NK-92 (cell line): ENCODE measurements around the gene ADAMTS3.
"Not testable (repeated sequence)": the region's sequence is repeated elsewhere in the genome, so short reads cannot be mapped to it uniquely, and the experiment has no call there.

Experiments used
- DNase-seq: peaks from one replicate; lab custom pipeline; 2025; ENCODE audit not compliant: unreplicated experiment; lab: John Stamatoyannopoulos, UW

The ADAMTS3 gene

GRCh38 chr4:72473434-72473900, 95.6 kb downstream of the ADAMTS3 start:
- no peak for DNase-seq

DNA sequence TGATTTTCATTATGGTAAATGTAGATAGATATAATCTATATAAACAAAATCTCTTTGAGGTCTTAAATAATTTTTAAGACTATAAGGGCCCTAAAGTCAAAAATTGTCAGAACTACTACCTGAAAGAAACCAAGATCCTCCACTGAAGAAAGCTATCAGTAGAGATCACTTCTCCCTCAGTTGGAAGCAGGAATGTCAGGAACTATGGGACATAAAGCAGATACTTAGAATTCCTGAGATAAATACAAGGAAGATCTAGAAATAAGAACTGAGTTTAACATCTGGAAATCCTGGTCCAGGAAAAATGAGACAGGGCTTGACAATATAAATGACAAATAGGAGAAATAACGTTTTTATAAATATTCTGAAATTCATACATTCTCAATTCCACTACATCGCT, 97.2 kb downstream of the ADAMTS3 start:
- DNase-seq, result no peak

GRCh38 chr4:72468904-72469502, 100.0 kb downstream of the ADAMTS3 start:
- no peak for DNase-seq

DNA sequence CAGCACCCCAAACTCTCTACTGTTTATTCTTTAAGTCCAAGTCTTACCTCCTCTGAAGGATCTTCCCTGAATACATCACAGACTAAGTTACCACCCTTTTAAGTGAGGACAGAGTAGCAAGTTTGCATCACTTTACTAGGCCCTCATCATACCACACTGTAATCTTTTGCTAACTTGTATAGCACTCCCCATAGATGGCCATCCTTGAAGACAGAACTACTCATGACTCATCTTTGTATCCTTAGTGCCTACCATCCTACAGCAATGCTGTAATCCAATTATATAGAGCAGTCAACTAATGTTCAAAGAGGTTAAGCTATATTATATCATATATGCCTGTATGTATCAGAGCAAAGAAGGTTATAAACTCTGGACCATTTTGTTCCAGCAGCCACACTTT, 101.4 kb downstream of the ADAMTS3 start:
- DNase-seq, result no peak

DNA sequence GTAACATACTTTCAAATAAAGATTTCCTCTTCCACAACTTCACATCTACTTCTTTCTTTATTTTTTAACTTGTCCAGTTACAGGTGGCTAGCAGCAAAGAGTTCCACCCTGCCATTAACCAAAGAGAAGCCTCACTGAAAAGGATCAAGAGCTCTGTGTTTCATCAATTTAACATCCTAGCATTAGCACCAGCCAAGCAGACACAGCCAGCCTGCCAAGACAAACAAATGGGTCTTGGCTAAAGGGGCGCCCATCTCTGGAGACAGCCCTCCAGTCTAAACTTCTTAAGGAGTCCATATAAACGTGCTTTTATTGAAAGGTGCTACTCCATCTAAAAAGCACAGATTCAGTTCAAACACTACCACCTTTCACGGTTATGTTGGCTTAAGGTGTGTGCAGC, 105.3 kb downstream of the ADAMTS3 start:
- no peak for DNase-seq

GRCh38 chr4:72457158-72457557, 111.9 kb downstream of the ADAMTS3 start:
- no peak for DNase-seq

DNA sequence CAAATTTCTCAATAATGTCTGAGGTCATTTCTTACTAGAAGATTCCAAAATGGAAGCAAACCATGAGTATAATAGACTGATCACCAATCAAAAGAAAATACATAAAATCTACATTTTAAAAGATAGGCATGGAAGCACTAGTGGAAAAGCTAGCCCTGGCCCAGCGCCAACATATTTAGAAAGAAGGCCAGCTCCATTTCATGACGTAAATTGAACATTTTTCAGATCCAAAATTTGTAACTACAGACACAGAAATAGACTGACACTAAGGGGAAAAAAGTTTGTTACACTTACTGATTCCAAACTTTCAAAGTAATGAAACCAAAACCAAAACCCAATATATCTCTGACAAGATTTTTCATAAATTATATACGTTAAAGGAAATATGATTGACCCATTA, 117.7 kb downstream of the ADAMTS3 start:
- no peak for DNase-seq

DNA sequence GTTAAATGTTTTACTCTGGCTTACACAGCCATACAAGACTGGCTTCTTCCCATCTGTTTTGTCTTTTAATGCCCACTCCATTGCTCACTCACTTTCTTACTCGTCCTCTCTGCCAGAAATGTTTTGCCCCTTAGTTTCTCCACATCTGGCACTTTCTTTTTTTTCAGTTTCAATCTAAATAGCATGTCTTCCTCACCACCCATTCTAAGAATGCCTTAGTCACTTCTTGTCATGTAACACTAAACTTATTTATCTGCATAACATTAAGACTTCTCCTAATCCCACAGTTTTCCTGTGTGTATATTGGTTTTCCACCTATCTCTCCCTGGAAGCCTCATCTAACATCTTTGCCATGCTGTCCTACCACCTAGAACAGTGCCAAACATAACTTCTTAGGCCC, 119.3 kb downstream of the ADAMTS3 start:
- DNase-seq, result no peak

DNA sequence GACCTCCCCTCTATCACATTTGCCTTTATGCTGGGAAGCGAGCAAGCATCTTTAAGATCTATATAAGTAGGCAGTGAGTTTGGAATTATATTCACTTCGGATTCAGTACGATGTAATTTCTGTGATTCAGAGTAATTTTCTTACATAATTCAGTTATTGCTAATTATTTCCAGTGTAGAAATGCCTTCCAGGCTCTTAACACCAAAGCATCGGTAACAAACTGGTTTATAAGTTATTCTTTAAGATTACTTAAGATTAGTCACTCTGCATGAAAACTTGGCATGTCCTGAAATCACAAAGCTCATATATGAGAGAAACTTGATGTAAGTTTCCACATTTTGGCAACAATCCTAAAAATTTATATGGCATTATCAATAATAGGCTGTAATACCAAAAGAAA, 120.8 kb downstream of the ADAMTS3 start:
- DNase-seq, result no peak

- no peak for DNase-seq
These were observed 122.5 kb downstream of the ADAMTS3 start for GRCh38 chr4:72446353-72447055.

DNA sequence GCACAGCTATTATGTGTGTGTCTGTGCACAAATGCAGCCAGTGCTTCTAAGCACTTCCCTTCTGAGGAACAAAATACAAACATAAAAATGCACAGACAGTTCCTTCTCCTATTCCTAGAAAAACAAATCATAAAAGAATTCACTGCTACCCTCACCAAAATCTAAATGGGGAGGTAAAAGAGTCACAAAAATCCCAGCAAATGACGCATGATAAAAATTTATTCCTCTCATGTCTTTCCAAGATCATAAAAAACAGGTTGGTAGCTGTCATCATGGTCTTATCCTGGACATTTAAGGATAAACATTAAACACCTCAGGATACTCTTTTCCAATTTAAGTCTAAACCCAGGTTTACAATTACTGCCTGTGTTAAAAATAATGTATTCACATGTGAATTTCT, 124.9 kb downstream of the ADAMTS3 start:
- DNase-seq, result no peak

DNA sequence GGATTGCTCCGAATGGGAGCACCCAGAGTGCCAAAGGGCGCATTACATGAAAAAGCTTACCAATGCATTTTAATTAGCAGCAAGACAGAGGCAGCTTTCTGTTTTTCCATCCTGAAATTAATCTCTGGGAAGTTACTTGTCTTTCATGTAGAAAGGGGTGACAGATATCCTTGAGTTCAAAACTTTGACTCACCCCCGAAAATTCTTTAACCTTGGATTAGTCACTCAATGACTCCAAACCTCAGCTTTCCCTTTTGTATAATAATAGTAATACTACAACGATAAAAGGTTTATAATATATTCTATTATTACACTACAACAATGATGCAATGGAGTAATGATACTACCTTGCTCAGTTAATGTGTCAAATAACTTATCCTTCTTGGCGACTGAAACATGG, 126.3 kb downstream of the ADAMTS3 start:
- no peak for DNase-seq

- no peak for DNase-seq
These were observed 126.9 kb downstream of the ADAMTS3 start for GRCh38 chr4:72442147-72442546.

GRCh38 chr4:72440386-72440785, 128.6 kb downstream of the ADAMTS3 start:
- DNase-seq, result no peak

GRCh38 chr4:72432975-72433374, 136.0 kb downstream of the ADAMTS3 start:
- DNase-seq, result no peak

- DNase-seq, result no peak
These were observed 136.7 kb downstream of the ADAMTS3 start for GRCh38 chr4:72432282-72432681.

DNA sequence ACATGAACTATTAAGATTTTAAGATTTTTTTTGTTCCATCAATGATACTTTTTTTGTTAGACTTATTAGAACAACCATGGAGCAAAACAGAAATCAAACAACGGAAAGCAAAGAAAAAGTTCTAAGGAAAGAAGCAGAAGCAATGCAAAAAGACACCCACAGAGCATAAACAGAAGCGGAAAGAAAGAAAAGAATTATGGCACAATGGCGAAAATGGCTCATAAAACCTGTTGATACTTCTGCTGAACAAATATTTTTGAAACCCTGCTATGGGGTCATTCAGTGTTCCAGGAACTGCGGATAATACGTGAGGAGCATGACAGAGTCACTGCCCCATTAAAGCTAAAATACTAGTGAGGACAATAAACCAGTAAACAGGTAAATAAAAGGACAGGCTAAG, 138.0 kb downstream of the ADAMTS3 start:
- no peak for DNase-seq

- DNase-seq, result no peak
These were observed 139.0 kb downstream of the ADAMTS3 start for GRCh38 chr4:72430050-72430449.

DNA sequence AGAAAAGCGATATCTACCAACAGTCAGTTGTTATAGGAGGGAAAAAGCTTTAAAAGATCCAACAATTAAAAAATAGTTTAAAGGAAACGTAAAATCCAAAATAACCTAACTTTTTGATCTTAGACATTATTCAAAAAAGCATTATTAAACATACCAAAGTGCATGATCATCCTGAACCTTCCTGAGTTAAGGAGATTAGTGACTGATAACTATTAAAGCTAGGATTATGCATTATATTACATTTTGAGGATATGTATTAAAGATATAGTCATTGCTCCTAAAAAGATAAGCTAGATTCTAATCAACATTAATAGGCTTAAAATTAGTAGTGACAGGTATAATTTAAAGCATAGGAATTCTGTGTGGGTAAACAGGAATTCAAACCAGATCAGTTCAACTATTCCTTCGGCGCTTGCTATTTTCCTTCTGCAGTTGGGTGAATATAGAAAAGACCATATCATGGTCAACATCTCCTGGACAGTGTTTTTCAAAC, 139.6 kb downstream of the ADAMTS3 start:
- DNase-seq, result no peak

DNA sequence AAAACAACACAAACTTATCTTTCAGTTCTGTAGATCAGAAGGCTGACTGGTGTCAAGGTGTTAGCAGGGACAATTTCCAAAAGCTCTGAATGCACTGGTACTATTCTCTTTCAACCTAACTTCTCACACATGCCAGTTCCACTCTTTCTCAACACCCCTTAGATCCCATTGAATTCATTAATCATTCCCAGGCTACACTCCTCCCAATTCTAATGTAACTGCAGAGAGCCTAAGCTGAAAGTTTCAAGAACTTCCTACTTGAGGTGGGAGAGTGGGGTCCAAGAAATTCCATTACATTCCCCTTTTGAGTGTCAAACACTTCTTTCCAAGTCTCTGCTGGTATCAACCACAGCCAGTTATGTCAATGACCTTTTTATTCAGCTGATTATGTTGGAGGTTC, 142.0 kb downstream of the ADAMTS3 start:
- no peak for DNase-seq

DNA sequence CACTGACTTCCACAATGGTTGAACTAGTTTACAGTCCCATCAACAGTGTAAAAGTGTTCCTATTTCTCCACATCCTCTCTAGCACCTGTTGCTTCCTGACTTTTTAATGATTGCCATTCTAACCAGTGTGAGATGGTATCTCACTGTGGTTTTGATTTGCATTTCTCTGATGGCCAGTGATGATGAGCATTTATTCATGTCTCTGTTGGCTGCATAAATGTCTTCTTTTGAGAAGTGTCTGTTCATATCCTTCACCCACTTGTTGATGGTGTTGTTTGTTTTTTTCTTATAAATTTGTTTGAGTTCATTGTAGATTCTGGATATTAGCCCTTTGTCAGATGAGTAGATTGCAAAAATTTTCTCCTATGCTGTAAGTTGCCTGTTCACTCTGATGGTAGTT, 143.1 kb downstream of the ADAMTS3 start:
- DNase-seq, result not testable (repeated sequence)

- DNase-seq, result no peak
These were observed 145.0 kb downstream of the ADAMTS3 start for GRCh38 chr4:72424006-72424405.

DNA sequence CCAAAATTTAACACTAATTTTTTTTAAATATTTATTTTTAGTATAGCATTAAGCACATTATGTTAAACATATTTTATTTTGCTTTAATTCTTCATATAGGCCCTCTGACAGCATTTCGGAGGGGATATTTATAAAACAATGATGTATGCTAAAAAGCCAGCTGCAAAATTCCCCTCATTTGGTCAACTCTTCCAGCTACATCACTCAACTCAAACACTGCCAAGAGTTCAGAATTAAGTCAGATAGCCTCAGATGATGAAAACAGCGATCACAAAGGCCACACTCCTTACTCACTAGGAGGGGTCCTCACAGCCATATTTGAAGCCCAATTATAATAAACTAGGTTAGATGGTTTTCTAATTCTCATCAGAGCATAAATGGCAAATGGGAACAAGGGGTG, 146.6 kb downstream of the ADAMTS3 start:
- DNase-seq, result no peak
